Activated naive CD8-positive, alpha-beta T cell (primary cell): ENCODE data around the gene HOXC10.

Source experiments
- H3K27ac Mint-ChIP-seq: one replicate; pipeline ENCODE4 v1.8.0; 2021; ENCODE audit warnings: mixed read lengths
- H3K27me3 Mint-ChIP-seq: one replicate; pipeline ENCODE4 v1.8.0; 2021; ENCODE audit warnings: mixed read lengths
- H3K36me3 Mint-ChIP-seq: one replicate; pipeline ENCODE4 v1.8.0; 2021; ENCODE audit warnings: mixed read lengths
- H3K4me1 Mint-ChIP-seq: one replicate; pipeline ENCODE4 v1.8.0; 2021; ENCODE audit warnings: low read depth, mixed read lengths
- H3K4me3 Mint-ChIP-seq: one replicate; pipeline ENCODE4 v1.8.0; 2021; ENCODE audit warnings: mild to moderate bottlenecking, mixed read lengths
- H3K9me3 Mint-ChIP-seq: one replicate; pipeline ENCODE4 v1.8.0; 2021; ENCODE audit warnings: low read depth, mixed read lengths

The HOXC10 gene

DNA sequence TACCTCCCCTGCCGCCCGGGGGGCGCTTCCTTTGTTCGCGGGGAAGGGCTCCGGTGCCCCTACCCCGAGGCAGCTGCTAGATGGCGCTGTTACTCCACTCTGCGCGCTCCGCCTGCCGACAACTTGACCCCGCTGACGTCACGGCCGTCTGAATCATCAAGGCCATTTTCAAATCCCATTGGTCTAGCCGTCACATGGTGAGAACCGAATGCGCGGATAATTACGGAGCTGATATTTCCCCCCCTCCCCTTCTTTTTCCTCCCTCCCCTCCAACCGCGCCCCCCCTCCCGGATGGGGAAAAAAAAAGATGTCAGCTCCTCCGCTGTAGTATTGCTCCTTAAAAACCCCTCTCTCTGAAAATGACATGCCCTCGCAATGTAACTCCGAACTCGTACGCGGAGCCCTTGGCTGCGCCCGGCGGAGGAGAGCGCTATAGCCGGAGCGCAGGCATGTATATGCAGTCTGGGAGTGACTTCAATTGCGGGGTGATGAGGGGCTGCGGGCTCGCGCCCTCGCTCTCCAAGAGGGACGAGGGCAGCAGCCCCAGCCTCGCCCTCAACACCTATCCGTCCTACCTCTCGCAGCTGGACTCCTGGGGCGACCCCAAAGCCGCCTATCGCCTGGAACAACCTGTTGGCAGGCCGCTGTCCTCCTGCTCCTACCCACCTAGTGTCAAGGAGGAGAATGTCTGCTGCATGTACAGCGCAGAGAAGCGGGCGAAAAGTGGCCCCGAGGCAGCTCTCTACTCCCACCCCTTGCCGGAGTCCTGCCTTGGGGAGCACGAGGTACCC lies at the start of gene HOXC10:
Gene HOXC10, plus strand, starts transcription at position 246 of the 791 bp plus-strand sequence. Its CDS starts 114 bp downstream, at position 360.
- peaks cover 69% of the 10 kb centered on the region for H3K27me3 Mint-ChIP-seq
- no peaks in the 10 kb centered on the region for H3K9me3 Mint-ChIP-seq
- H3K27ac Mint-ChIP-seq = no peak within 1 kb of the TSS
- H3K4me3 Mint-ChIP-seq = peak within 1 kb of the TSS; percentile 71
- no peaks in the 10 kb centered on the region for H3K36me3 Mint-ChIP-seq
- peaks cover 37% of the 10 kb centered on the region for H3K4me1 Mint-ChIP-seq

DNA sequence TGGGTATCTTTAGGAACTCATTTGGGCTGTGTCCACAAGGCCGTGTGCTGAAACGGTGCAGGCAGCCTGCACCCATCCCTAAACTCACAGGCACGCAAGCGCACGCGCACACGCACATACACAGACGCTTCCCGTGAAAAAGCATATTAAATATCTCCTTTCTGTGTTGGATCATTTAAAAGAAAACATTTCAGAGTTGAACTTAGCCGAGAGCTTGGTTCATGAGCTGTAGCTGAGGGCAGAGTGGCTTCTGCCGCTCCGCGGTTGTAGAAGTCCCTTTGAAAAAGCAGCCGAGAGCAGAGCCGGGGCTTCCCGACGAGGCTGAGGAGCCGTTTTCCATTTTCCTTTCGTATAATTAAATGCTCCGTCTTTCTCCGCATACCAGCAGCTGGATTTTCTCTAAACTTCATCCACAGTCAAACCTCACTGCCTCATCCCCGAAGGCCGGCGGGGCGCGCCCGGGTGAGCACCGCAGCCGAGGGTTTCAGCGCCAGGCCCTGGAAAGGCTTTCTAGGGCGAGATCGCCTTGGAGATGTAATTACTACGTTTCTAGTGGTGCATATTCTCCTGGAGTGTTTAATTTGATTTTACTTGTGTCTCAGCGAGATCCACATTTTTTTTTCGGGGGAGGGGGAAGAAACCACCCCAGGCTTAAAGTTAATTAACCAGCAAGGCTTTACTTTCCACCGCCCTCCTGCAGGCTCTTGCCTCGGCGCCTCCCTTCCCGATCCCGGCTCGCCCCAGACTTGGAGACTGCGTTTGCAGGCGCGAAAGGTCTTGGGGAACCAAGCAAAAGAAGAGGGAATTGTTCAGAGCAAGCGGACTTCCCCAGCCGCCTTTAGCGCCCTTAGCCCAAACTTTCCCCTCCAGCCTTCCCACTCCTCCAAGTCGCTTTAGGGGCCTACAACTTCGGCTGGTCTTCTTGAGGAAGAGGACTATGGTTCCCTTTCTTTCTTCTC lies 49.3 kb upstream of the HOXC10 start:
- Mint-ChIP-seq H3K4me3 (peak overlapping the region; percentile 55), H3K27ac (no peak overlapping the region), H3K9me3 (no peaks in the 10 kb centered on the region), H3K36me3 (no peaks in the 10 kb centered on the region), H3K4me1 (peaks cover 24% of the 10 kb centered on the region), H3K27me3 (peaks cover 61% of the 10 kb centered on the region)

DNA sequence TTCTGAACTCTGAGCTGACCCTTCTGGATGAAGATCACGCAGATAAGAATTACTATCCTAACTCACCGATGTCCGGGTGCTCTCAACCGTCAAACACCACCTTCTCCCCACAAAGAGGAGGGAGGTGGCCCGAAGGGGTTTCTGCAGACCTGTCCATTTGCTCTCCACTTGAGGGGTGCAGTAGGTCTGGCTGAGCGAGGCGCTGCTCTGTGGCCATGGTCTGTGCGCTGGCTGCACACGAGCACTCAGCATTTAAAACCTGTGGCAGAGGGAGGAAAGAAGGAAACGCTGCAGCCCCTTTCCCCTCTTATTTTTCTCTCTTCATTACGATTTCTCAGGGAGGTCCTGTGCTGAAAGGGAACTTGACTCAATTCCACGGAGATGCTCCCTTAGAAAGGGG lies 47.8 kb upstream of the HOXC10 start:
- Mint-ChIP-seq H3K27me3 (peaks cover 61% of the 10 kb centered on the region), H3K36me3 (no peaks in the 10 kb centered on the region), H3K27ac (no peak overlapping the region), H3K4me3 (no peak overlapping the region), H3K9me3 (no peaks in the 10 kb centered on the region), H3K4me1 (peaks cover 24% of the 10 kb centered on the region)

DNA sequence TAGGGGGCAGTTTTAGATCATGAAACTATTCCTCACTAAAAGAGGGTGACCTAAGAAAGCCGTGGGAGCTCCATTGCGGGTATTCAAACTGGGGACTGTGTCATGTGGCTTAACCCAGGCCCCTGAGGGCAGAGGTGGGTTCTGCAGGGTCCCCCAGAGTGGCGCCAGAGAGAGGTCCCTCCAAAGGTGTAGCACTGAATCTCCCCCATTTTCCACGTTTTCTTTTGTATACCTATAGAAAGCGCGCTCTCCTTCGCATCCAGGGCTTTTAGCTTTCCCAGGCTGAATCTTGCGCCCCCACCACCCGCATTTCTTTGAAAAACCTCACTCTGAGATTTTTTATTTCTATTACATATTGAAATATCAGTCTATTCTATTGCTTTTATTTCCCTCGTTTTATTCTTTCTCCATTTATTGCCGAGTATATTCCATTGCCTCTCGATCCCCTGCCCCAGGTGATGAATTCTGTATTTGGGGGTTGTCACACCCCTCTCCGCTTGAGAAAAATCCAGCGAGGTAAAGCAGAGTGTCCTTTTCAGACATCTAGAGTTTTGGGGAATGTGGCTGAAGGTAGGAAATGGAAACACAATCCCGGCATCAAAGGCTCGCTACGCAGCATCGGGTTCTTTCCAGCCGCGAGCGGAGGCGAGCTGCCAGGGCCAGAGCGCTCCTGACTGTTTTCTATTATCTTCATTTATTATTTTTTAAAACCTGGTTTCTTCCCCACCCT lies 47.2 kb upstream of the HOXC10 start:
- Mint-ChIP-seq H3K4me3 (no peak overlapping the region), H3K27ac (no peak overlapping the region), H3K4me1 (peaks cover 24% of the 10 kb centered on the region)

DNA sequence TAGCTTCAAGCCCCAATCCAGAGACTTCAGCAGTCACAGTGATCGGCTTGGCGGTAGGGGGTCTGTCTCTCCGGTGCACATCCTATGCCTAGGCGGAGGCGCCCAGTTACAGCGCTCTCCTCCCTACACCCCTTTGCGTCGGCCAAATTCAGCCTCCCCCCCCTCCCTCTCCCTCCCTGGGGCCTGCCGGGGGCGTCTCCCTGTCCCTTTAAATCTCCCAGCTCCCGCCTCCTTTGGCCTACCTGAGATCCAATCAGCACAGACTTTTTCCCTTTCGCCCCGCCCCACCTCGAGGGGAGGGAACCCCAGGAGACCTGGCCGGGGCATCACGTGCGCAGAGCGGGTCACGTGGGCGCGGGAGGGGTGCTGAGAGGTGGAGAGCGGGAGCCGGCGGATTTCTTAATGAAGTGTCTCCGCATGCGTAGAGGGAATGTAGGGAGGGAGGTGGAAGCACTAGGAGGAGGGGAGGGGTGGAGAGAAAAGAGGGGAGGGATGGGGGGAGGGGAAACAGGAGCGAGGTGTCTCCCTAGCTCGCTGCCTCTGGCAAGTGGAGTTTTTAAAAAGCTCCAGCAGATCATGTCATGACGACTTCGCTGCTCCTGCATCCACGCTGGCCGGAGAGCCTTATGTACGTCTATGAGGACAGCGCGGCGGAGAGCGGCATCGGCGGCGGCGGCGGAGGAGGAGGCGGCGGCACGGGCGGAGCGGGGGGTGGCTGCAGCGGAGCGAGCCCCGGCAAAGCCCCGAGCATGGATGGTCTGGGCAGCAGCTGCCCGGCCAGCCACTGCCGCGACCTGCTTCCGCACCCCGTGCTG lies 46.4 kb upstream of the HOXC10 start, which contains the start of gene HOXC13:
Gene HOXC13, plus strand, starts transcription at position 506 of the 815 bp plus-strand sequence. Its CDS starts 76 bp downstream, at position 582.
- no peak within 1 kb of the TSS for H3K27ac Mint-ChIP-seq
- peaks cover 57% of the 10 kb centered on the region for H3K27me3 Mint-ChIP-seq
- H3K4me1 Mint-ChIP-seq = peaks cover 24% of the 10 kb centered on the region
- no peaks in the 10 kb centered on the region for H3K36me3 Mint-ChIP-seq
- H3K4me3 Mint-ChIP-seq = peak within 1 kb of the TSS; percentile 30
- no peaks in the 10 kb centered on the region for H3K9me3 Mint-ChIP-seq

More for the DNA sequence above, 47.2 kb upstream of the HOXC10 start:
- Mint-ChIP-seq H3K36me3 (no peaks in the 10 kb centered on the region), H3K9me3 (no peaks in the 10 kb centered on the region), H3K27me3 (peaks cover 59% of the 10 kb centered on the region)

DNA sequence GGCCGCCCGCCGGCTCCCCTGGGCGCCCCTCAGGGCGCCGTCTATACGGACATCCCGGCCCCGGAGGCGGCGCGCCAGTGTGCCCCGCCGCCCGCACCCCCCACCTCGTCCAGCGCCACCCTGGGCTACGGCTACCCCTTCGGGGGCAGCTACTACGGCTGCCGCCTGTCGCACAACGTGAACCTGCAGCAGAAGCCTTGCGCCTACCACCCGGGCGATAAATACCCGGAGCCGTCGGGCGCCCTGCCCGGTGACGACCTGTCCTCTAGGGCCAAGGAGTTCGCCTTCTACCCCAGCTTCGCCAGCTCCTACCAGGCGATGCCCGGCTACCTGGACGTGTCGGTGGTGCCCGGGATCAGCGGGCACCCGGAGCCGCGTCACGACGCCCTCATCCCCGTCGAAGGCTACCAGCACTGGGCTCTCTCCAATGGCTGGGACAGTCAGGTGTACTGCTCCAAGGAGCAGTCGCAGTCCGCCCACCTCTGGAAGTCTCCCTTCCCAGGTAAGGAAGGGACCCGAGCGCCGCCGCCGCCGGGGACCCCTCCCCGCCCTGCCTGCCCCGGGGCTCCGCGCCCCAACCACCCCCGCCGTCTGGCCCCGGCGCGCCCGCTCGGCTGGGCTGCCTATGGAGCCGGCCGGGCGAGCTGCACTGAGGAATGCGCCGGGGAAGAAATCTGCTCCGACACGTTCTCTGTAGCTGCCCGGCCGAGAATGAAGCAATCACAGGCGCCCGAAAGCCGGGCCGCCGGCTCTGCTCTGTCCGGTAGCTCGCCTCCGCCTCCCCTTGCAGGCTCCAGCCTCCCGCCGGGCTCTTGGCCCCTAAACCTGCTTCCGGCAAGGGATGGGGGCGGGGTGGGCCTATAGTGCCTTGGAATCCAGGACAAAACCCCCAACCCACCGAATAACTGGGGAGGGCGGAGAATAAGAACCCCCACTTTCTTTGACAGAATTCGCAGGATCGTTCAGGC lies 45.5 kb upstream of the HOXC10 start:
- Mint-ChIP-seq H3K36me3 (no peaks in the 10 kb centered on the region), H3K27me3 (peaks cover 57% of the 10 kb centered on the region), H3K4me1 (peaks cover 24% of the 10 kb centered on the region), H3K9me3 (no peaks in the 10 kb centered on the region), H3K4me3 (no peak overlapping the region), H3K27ac (no peak overlapping the region)

DNA sequence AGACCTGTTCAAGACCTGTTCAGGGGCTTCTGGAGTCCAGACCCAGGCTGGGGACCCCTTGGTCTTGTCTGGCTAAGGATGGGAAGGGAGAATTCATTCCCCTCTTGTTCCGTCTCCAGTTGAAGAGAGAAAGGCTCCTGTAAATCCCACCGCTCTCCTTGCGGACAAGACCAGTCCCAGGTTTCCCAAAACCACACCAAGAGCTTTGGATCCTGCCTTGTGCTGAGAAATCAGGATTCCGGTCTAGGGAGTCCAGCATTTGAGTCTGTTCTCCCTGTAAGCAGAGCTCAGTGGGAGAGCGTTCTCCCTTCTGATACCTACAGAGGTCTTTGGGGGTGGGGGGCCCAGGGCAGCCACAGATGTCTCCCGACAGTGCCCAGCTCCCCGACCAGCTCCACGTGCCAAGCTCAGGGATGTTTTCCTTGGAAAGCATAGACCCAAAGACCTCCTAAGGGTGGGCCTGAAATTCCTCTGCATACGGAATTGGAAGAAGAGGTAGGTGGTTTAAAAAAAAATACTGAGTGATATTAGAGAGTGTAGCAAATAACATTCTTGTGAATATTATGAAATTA lies 44.4 kb upstream of the HOXC10 start:
- peaks cover 22% of the 10 kb centered on the region for H3K4me1 Mint-ChIP-seq
- H3K27ac Mint-ChIP-seq = no peak overlapping the region
- no peaks in the 10 kb centered on the region for H3K36me3 Mint-ChIP-seq
- H3K9me3 Mint-ChIP-seq = no peaks in the 10 kb centered on the region
- no peak overlapping the region for H3K4me3 Mint-ChIP-seq
- H3K27me3 Mint-ChIP-seq = peaks cover 58% of the 10 kb centered on the region

DNA sequence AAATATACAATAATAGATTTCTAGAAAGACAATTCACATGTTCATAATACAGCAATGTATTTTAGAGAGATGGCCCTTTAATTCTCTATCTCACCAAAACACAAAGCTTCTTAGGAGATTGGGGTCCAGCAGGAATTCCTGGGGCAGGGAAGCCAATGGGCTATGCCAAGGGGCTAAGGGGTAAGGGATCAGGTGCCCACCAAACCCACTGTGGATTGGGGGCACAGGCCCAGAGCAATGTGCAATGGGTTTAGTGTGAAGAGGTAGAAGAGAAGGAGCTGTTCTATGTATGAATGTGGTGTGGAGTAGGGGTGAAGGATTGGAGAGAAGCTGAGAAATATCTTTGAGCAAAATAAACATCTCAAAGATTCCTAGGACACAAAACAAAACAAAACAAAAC lies 43.8 kb upstream of the HOXC10 start:
- H3K9me3 Mint-ChIP-seq = no peaks in the 10 kb centered on the region

DNA sequence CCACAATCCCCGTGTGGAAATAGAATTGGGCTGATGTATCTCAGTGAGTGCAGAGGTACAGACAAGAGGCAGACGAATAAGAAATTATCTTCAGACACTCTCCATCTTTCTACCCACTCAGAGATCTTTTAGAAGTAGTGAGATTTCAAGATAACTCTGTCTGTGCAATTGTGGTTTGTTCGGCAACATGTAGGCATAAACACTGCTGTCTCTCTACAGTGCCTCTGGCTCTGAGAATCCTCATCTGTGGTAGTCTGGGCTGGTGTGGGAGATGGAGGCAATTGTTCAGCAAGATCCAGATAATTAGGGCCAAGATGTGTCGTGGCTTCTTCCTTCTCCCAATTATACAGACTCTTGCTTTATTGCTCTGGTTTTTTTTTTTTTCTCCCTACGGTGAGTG lies 43.2 kb upstream of the HOXC10 start:
- Mint-ChIP-seq H3K4me1 (peaks cover 14% of the 10 kb centered on the region), H3K27me3 (peaks cover 56% of the 10 kb centered on the region), H3K27ac (no peak overlapping the region), H3K36me3 (no peaks in the 10 kb centered on the region), H3K4me3 (no peak overlapping the region), H3K9me3 (no peaks in the 10 kb centered on the region)

More for the DNA sequence above, 43.8 kb upstream of the HOXC10 start:
- Mint-ChIP-seq H3K27me3 (peaks cover 56% of the 10 kb centered on the region), H3K36me3 (no peaks in the 10 kb centered on the region), H3K4me1 (peaks cover 15% of the 10 kb centered on the region), H3K4me3 (no peak overlapping the region), H3K27ac (peak overlapping the region; percentile 54)

DNA sequence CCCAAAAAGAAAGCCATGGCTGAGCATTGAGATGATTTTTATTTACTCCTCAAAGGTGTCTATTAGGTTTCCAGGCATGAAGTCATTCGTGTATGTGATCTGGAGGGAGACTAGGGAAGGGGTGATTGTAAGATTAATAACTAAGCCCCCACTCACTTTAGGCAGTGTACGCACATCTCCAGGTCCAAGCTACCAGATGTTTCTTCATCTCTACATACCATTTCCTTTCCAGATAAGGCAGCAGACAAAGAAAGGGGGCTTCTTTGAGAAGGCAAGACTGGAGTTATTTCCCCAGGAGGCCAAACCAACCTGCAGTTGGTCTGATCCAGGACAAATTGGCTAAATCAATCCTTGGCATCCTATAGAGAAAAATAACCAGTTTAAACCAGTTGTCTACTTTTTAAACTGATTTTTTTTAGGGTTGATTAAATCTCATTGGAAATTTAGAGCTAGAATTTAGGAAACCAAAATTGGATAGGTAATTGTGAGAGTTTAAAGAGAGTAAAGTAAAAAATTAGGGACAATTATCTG lies 42.4 kb upstream of the HOXC10 start:
- Mint-ChIP-seq H3K27ac (no peak overlapping the region), H3K9me3 (no peaks in the 10 kb centered on the region), H3K4me1 (peaks cover 10% of the 10 kb centered on the region), H3K36me3 (no peaks in the 10 kb centered on the region), H3K4me3 (no peak overlapping the region), H3K27me3 (peaks cover 52% of the 10 kb centered on the region)

DNA sequence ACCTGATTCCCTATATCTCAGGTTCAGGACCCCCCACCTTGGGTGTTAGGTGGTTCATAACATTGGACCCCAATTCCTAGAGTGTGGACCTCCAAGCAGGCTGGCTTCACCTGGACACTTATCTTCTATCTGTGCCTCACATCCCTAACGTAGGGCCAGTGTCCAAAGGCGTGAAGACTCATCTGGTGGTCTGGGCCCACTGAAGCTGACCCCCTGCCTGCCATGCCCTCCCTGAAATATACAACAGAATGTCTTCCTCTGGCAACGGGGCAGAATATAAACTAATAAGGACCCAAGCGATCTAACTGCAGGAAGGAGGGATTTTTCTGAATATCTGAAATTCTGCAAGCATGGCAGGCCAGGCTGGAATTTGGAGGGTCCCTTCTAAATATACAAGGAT lies 40.7 kb upstream of the HOXC10 start:
- Mint-ChIP-seq H3K36me3 (no peaks in the 10 kb centered on the region), H3K4me1 (peaks cover 4% of the 10 kb centered on the region), H3K4me3 (no peak overlapping the region), H3K27me3 (peaks cover 58% of the 10 kb centered on the region), H3K27ac (no peak overlapping the region), H3K9me3 (no peaks in the 10 kb centered on the region)

DNA sequence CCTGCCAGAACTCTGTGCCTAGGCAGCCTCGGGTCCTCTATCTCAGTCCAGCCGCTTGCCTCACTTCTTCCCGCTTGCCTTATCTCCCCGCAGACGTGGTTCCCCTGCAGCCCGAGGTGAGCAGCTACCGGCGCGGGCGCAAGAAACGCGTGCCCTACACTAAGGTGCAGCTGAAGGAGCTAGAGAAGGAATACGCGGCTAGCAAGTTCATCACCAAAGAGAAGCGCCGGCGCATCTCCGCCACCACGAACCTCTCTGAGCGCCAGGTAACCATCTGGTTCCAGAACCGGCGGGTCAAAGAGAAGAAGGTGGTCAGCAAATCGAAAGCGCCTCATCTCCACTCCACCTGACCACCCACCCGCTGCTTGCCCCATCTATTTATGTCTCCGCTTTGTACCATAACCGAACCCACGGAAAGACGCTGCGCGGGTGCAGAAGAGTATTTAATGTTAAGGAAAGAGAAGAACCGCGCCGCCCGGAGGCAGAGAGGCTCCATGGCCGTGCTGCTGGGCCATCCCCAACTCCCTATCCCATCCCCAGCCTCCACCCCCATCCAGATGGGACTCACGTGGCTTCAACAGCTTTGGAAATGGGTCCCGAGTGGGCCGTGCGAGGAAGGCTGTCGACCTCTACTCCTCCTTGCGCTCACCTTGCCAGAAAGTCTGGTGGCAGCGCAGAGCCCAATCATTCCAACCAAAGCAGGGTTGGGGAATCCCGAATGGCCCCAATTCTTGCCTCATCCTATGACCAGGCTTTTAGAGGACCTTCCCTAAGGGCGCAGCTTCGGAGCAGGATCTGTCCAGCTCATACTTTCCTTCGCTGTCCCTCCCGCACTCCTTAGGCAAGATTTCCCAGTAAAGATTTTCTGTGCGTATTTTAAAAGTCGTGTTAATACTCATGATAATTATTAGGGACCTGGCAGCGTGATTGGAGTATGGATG lies 39.8 kb upstream of the HOXC10 start:
- peaks cover 4% of the 10 kb centered on the region for H3K4me1 Mint-ChIP-seq
- peaks cover 54% of the 10 kb centered on the region for H3K27me3 Mint-ChIP-seq
- no peak overlapping the region for H3K27ac Mint-ChIP-seq
- H3K9me3 Mint-ChIP-seq = no peaks in the 10 kb centered on the region
- H3K4me3 Mint-ChIP-seq = no peak overlapping the region
- H3K36me3 Mint-ChIP-seq = no peaks in the 10 kb centered on the region
